Nephron progenitor cell (in vitro differentiated cells): ENCODE data around the gene HNRNPDL.

ENCODE experiments used
- DNase-seq: peaks from one replicate; pipeline ENCODE4 v3.0.0; 2021
- H3K27ac Mint-ChIP-seq: 2 replicates; pipeline ENCODE4 v1.8.0; 2021; ENCODE audit warnings: mild to moderate bottlenecking, moderate library complexity, mixed read lengths
- H3K27me3 Mint-ChIP-seq: 2 replicates; pipeline ENCODE4 v1.8.0; 2021; ENCODE audit warnings: mild to moderate bottlenecking, low read depth, mixed read lengths; ENCODE audit not compliant: poor library complexity
- H3K36me3 Mint-ChIP-seq: 2 replicates; pipeline ENCODE4 v1.8.0; 2021; ENCODE audit warnings: low read depth, mixed read lengths
- H3K4me1 Mint-ChIP-seq: 2 replicates; pipeline ENCODE4 v1.8.0; 2021; ENCODE audit warnings: mixed read lengths
- H3K4me3 Mint-ChIP-seq: 2 replicates; pipeline ENCODE4 v1.8.0; 2021; ENCODE audit warnings: mild to moderate bottlenecking, moderate library complexity, mixed read lengths
- H3K9me3 Mint-ChIP-seq: 2 replicates; pipeline ENCODE4 v1.8.0; 2021; ENCODE audit warnings: mild to moderate bottlenecking, moderate library complexity, mixed read lengths
- CTCF ChIP-seq: fragments of 200-600 bp; sonication (generic); IDR thresholded peaks from 2 replicates; pipeline ENCODE4 v1.5.0; 2021; ENCODE audit warnings: antibody characterized with exemption

The HNRNPDL gene

GRCh38 chr4:82436780-82437179 lies 6.5 kb upstream of the HNRNPDL start:
- no peak for TF ChIP-seq CTCF
- Mint-ChIP-seq H3K27ac (no peak overlapping the region), H3K27me3 (no peaks in the 10 kb centered on the region), H3K9me3 (peaks cover 10% of the 10 kb centered on the region), H3K4me3 (no peak overlapping the region), H3K36me3 (peaks cover 86% of the 10 kb centered on the region), H3K4me1 (peaks cover 27% of the 10 kb centered on the region)
- no peak for DNase-seq

GRCh38 chr4:82436130-82436529 lies 5.9 kb upstream of the HNRNPDL start:
- H3K4me3 Mint-ChIP-seq = no peak overlapping the region
- no peak for DNase-seq
- peaks cover 79% of the 10 kb centered on the region for H3K36me3 Mint-ChIP-seq
- no peak for TF ChIP-seq CTCF
- H3K27ac Mint-ChIP-seq = no peak overlapping the region
- no peaks in the 10 kb centered on the region for H3K27me3 Mint-ChIP-seq
- peaks cover 34% of the 10 kb centered on the region for H3K4me1 Mint-ChIP-seq
- H3K9me3 Mint-ChIP-seq = peaks cover 3% of the 10 kb centered on the region

- H3K27ac Mint-ChIP-seq = no peak overlapping the region
Measured at GRCh38 chr4:82434949-82435348, 4.7 kb upstream of the HNRNPDL start.

GRCh38 chr4:82433791-82434190 lies 3.5 kb upstream of the HNRNPDL start:
- H3K27ac Mint-ChIP-seq = no peak overlapping the region
- peaks cover 64% of the 10 kb centered on the region for H3K36me3 Mint-ChIP-seq
- no peaks in the 10 kb centered on the region for H3K9me3 Mint-ChIP-seq
- no peak for DNase-seq
- no peaks in the 10 kb centered on the region for H3K27me3 Mint-ChIP-seq
- no peak overlapping the region for H3K4me3 Mint-ChIP-seq
- H3K4me1 Mint-ChIP-seq = peaks cover 39% of the 10 kb centered on the region
- no peak for TF ChIP-seq CTCF

More at GRCh38 chr4:82434949-82435348, 4.7 kb upstream of the HNRNPDL start:
- peaks cover 39% of the 10 kb centered on the region for H3K4me1 Mint-ChIP-seq
- H3K36me3 Mint-ChIP-seq = peaks cover 70% of the 10 kb centered on the region
- no peak for DNase-seq
- H3K27me3 Mint-ChIP-seq = no peaks in the 10 kb centered on the region
- H3K9me3 Mint-ChIP-seq = no peaks in the 10 kb centered on the region
- H3K4me3 Mint-ChIP-seq = no peak overlapping the region
- TF ChIP-seq CTCF = no peak

- Mint-ChIP-seq H3K9me3 (no peaks in the 10 kb centered on the region), H3K4me1 (peaks cover 49% of the 10 kb centered on the region), H3K4me3 (peak overlapping the region; percentile 59), H3K36me3 (peaks cover 64% of the 10 kb centered on the region), H3K27me3 (no peaks in the 10 kb centered on the region), H3K27ac (no peak overlapping the region)
- DNase-seq = no peak
- TF ChIP-seq CTCF = no peak
Measured at GRCh38 chr4:82432596-82432995, 2.3 kb upstream of the HNRNPDL start.

- Mint-ChIP-seq H3K27ac (no peak overlapping the region), H3K9me3 (no peaks in the 10 kb centered on the region), H3K4me1 (peaks cover 52% of the 10 kb centered on the region), H3K27me3 (peaks cover 3% of the 10 kb centered on the region), H3K36me3 (peaks cover 64% of the 10 kb centered on the region), H3K4me3 (peak overlapping the region; percentile 100)
- DNase-seq = no peak
- TF ChIP-seq CTCF = no peak
Measured at GRCh38 chr4:82431831-82432230, 1.6 kb upstream of the HNRNPDL start.
